ENCODE data around the gene GSDME.

The GSDME gene

GRCh38 chr7:24800667-24801066 is 43.4 kb upstream of the GSDME start:
- H3K27me3 ChIP-seq (ENCODE audit: insufficient read depth, poor library complexity, severe bottlenecking): no peaks in the 10 kb centered on the region
- no peak overlapping the region for H3K4me3 ChIP-seq (replicated peaks; ENCODE audit: insufficient read depth, low read length)
- TF ChIP-seq GABPA (IDR thresholded peaks at IDR 0.05; ENCODE audit: low read depth) (no peak), SPI1 (IDR thresholded peaks at IDR 0.05; ENCODE audit: borderline replicate concordance, low read depth) (no peak), POLR2AphosphoS5 (IDR thresholded peaks at IDR 0.05; ENCODE audit: low read depth) (no peak)
- TF ChIP-seq, protein P1, sequence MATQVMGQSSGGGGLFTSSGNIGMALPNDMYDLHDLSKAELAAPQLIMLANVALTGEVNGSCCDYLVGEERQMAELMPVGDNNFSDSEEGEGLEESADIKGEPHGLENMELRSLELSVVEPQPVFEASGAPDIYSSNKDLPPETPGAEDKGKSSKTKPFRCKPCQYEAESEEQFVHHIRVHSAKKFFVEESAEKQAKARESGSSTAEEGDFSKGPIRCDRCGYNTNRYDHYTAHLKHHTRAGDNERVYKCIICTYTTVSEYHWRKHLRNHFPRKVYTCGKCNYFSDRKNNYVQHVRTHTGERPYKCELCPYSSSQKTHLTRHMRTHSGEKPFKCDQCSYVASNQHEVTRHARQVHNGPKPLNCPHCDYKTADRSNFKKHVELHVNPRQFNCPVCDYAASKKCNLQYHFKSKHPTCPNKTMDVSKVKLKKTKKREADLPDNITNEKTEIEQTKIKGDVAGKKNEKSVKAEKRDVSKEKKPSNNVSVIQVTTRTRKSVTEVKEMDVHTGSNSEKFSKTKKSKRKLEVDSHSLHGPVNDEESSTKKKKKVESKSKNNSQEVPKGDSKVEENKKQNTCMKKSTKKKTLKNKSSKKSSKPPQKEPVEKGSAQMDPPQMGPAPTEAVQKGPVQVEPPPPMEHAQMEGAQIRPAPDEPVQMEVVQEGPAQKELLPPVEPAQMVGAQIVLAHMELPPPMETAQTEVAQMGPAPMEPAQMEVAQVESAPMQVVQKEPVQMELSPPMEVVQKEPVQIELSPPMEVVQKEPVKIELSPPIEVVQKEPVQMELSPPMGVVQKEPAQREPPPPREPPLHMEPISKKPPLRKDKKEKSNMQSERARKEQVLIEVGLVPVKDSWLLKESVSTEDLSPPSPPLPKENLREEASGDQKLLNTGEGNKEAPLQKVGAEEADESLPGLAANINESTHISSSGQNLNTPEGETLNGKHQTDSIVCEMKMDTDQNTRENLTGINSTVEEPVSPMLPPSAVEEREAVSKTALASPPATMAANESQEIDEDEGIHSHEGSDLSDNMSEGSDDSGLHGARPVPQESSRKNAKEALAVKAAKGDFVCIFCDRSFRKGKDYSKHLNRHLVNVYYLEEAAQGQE (IDR thresholded peaks at IDR 0.05; ENCODE audit: insufficient replicate concordance, low read depth): no peak
- TF ChIP-seq, protein P2, sequence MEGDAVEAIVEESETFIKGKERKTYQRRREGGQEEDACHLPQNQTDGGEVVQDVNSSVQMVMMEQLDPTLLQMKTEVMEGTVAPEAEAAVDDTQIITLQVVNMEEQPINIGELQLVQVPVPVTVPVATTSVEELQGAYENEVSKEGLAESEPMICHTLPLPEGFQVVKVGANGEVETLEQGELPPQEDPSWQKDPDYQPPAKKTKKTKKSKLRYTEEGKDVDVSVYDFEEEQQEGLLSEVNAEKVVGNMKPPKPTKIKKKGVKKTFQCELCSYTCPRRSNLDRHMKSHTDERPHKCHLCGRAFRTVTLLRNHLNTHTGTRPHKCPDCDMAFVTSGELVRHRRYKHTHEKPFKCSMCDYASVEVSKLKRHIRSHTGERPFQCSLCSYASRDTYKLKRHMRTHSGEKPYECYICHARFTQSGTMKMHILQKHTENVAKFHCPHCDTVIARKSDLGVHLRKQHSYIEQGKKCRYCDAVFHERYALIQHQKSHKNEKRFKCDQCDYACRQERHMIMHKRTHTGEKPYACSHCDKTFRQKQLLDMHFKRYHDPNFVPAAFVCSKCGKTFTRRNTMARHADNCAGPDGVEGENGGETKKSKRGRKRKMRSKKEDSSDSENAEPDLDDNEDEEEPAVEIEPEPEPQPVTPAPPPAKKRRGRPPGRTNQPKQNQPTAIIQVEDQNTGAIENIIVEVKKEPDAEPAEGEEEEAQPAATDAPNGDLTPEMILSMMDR (IDR thresholded peaks at IDR 0.05; ENCODE audit: insufficient read depth, low read length): no peak
- DNase-seq (ENCODE audit: low read depth in 1 of 2, low spot score in 1 of 2): no peak
- no peak overlapping the region for H3K27ac ChIP-seq (replicated peaks)

DNA sequence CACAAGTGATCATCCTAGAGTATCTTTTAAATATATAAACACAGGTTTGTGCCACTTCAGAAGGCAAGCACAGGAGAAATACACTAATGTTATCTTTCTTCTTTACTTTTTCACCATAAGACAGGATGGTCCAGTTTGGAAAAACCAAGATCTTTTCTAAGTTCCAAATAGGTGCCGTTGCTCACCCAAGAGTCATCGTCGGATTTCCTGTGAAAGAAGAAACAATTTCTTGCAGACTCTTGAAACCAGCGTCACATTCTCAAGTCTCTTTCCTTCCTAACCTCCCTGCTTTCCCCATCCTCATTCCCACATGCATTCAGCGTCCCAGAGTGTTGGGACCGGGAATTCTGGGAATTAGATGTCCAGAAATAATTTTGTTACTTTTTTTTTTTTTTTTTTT is 42.8 kb upstream of the GSDME start:
- H3K27me3 ChIP-seq (ENCODE audit: insufficient read depth, poor library complexity, severe bottlenecking): no peaks in the 10 kb centered on the region
- TF ChIP-seq POLR2AphosphoS5 (IDR thresholded peaks at IDR 0.05; ENCODE audit: low read depth): no peak
- TF ChIP-seq, protein P2 (IDR thresholded peaks at IDR 0.05; ENCODE audit: insufficient read depth, low read length): no peak
- no peak for TF ChIP-seq SPI1 (IDR thresholded peaks at IDR 0.05; ENCODE audit: borderline replicate concordance, low read depth)
- no peak for TF ChIP-seq GABPA (IDR thresholded peaks at IDR 0.05; ENCODE audit: low read depth)
- TF ChIP-seq, protein P1 (IDR thresholded peaks at IDR 0.05; ENCODE audit: insufficient replicate concordance, low read depth): no peak
- H3K27ac ChIP-seq (replicated peaks): no peak overlapping the region
- no peak for DNase-seq (ENCODE audit: low read depth in 1 of 2, low spot score in 1 of 2)
- no peak overlapping the region for H3K4me3 ChIP-seq (replicated peaks; ENCODE audit: insufficient read depth, low read length)

- TF ChIP-seq SPI1 (IDR thresholded peaks at IDR 0.05; ENCODE audit: borderline replicate concordance, low read depth) (no peak), POLR2AphosphoS5 (IDR thresholded peaks at IDR 0.05; ENCODE audit: low read depth) (no peak), GABPA (IDR thresholded peaks at IDR 0.05; ENCODE audit: low read depth) (no peak)
- TF ChIP-seq, protein P1 (IDR thresholded peaks at IDR 0.05; ENCODE audit: insufficient replicate concordance, low read depth): no peak
- TF ChIP-seq, protein P2 (IDR thresholded peaks at IDR 0.05; ENCODE audit: insufficient read depth, low read length): no peak
- H3K27me3 ChIP-seq (ENCODE audit: insufficient read depth, poor library complexity, severe bottlenecking): no peaks in the 10 kb centered on the region
- H3K4me3 ChIP-seq (replicated peaks; ENCODE audit: insufficient read depth, low read length): no peak overlapping the region
- DNase-seq (ENCODE audit: low read depth in 1 of 2, low spot score in 1 of 2): no peak
- no peak overlapping the region for H3K27ac ChIP-seq (replicated peaks)
These were observed 42.2 kb upstream of the GSDME start for GRCh38 chr7:24799506-24799905.

All from HL-60 (cell line).